ENCODE data around the gene SERPINB10. TPM values are rescaled to one million over a fixed set of nuclear protein-coding genes. Genes with fewer than 3 reads are reported as not detected.

The SERPINB10 gene
- total RNA-seq, 1 donor from 2014 or later: 3.9 TPM

- no peak for DNase-seq
These were observed 74.6 kb downstream of the SERPINB10 start for GRCh38 chr18:63982361-63982760.

Other genes with a start within 250 kb of the SERPINB10 start
- gene SERPINB3, start 246.1 kb upstream of the SERPINB10 start, total RNA-seq: 49.5 TPM
- gene SERPINB11, start 205.0 kb upstream of the SERPINB10 start, total RNA-seq: not detected
- 14.6 TPM for gene SERPINB7, start 132.5 kb upstream of the SERPINB10 start, total RNA-seq
- gene SERPINB2, start 20.3 kb upstream of the SERPINB10 start, total RNA-seq: 153 TPM
- gene HMSD, start 41.3 kb downstream of the SERPINB10 start, total RNA-seq: 0.20 TPM
- gene SERPINB8, start 62.1 kb downstream of the SERPINB10 start, total RNA-seq: 12.4 TPM
- not detected for gene LINC00305, start 241.1 kb downstream of the SERPINB10 start, total RNA-seq